Prostate gland (tissue), 2 donors: ENCODE data around the gene TMEM117. TPM values are rescaled to one million over a fixed set of nuclear protein-coding genes. Genes with fewer than 3 reads are reported as not detected.
"Not testable (repeated sequence)": the region's sequence is repeated elsewhere in the genome, so short reads cannot be mapped to it uniquely, and the experiment has no call there.

Source experiments
- DNase-seq: peaks from one replicate; pipeline ENCODE4 v3.0.0-alpha.2; 2019; ENCODE audit warnings: low spot score
- H3K27ac ChIP-seq, 2 donors: fragments of 200-600 bp; sonication (generic); 2 replicates each; pipeline ENCODE4 v1.5.1; 2017 to 2019
- H3K27me3 ChIP-seq: fragments of 200-600 bp; sonication (generic); replicated peaks from 2 replicates; pipeline ENCODE4 v1.5.1; 2019; ENCODE audit not compliant: insufficient read depth
- H3K36me3 ChIP-seq, 2 donors: fragments of 200-600 bp; sonication (generic); 1 replicate in 1 of 2; 2 replicates in 1 of 2; pipeline versions ENCODE4 v1.5.1 to v1.8.1; 2017 to 2019
- H3K4me1 ChIP-seq: fragments of 200-600 bp; sonication (generic); replicated peaks from 2 replicates; pipeline ENCODE4 v1.5.1; 2019
- H3K4me3 ChIP-seq, 2 donors: fragments of 200-600 bp; sonication (generic); 2 replicates each; pipeline ENCODE4 v1.5.1; 2017 to 2019
- H3K9me3 ChIP-seq: fragments of 200-600 bp; sonication (generic); 2 replicates; pipeline ENCODE4 v1.5.1; 2017
- CTCF ChIP-seq, 4 experiments: fragments of 200-600 bp in 2 of 4; fragments of 450-650 bp in 2 of 4; sonication (generic) in 2 of 4; IDR thresholded peaks; 1 replicate in 3 of 4; 2 replicates in 1 of 4; pipeline ENCODE4 v1.5.1; 2016 to 2019; ENCODE audit warnings: antibody characterized with exemption in 4 of 4, mild to moderate bottlenecking in 2 of 4, moderate library complexity in 2 of 4
- POLR2A ChIP-seq: fragments of 450-650 bp; IDR thresholded peaks from one replicate; pipeline ENCODE4 v1.6.1; 2016; ENCODE audit warnings: antibody characterized with exemption, mild to moderate bottlenecking
- POLR2AphosphoS5 ChIP-seq: sonication (generic); formaldehyde crosslinking; IDR thresholded peaks from one replicate; pipeline ENCODE4 v1.6.1; 2017; ENCODE audit warnings: antibody characterized with exemption
- WGBS: methylation state at CpG from one replicate; pipeline ENCODE4 v1.1.5; 2018; 5-methylcytosine and 5-hydroxymethylcytosine counted together
- intact Hi-C: fragments of 100-400 bp; cut with DNase I; formaldehyde crosslinking; loops from one replicate; pipeline ENCODE4 v1.14.2; 2022
- total RNA-seq, 2 donors: library from RNA; depleted of rRNA; stranded (reverse); fragments of >200 nt; gene quantifications; one replicate each; pipeline ENCODE4 v1.1.0, GENCODE V29; 2016

The TMEM117 gene
- total RNA-seq, 2 donors from 2014 or later = 15.5 to 26.5 TPM

GRCh38 chr12:44240186-44240585, 404.3 kb downstream of the TMEM117 start:
- no peak overlapping the region for H3K4me3 ChIP-seq
- H3K27ac ChIP-seq = no peak overlapping the region
- intact Hi-C loops = no loop called here
- no peaks in the 10 kb centered on the region for H3K9me3 ChIP-seq
- H3K27me3 ChIP-seq = no peaks in the 10 kb centered on the region
- H3K36me3 ChIP-seq = no peaks in the 10 kb centered on the region
- 86% methylated on average over 2 of the region's 2 CpGs for WGBS
- no peak for TF ChIP-seq POLR2A
- DNase-seq = no peak
- no peaks in the 10 kb centered on the region for H3K4me1 ChIP-seq

GRCh38 chr12:44245932-44246331, 410.1 kb downstream of the TMEM117 start:
- 94% methylated on average over 2 of the region's 2 CpGs for WGBS
- Histone ChIP-seq H3K9me3 (no peaks in the 10 kb centered on the region), H3K27me3 (no peaks in the 10 kb centered on the region), H3K27ac (no peak overlapping the region), H3K4me1 (no peaks in the 10 kb centered on the region), H3K4me3 (no peak overlapping the region), H3K36me3 (no peaks in the 10 kb centered on the region)
- no peak for TF ChIP-seq POLR2A
- TF ChIP-seq POLR2AphosphoS5 = no peak
- TF ChIP-seq CTCF (IDR thresholded peaks at IDR 0.05) = no peak
- DNase-seq = no peak
- intact Hi-C loops = no loop called here

GRCh38 chr12:44246482-44247105, 410.7 kb downstream of the TMEM117 start:
- H3K4me1 ChIP-seq = no peaks in the 10 kb centered on the region
- DNase-seq = no peak
- H3K4me3 ChIP-seq = no peak overlapping the region
- no peaks in the 10 kb centered on the region for H3K9me3 ChIP-seq
- no peak overlapping the region for H3K27ac ChIP-seq
- intact Hi-C loops = no loop called here
- 47% methylated on average over 3 of the region's 3 CpGs for WGBS
- TF ChIP-seq CTCF (IDR thresholded peaks at IDR 0.05) = no peak
- TF ChIP-seq POLR2A = no peak
- TF ChIP-seq POLR2AphosphoS5 = no peak
- no peaks in the 10 kb centered on the region for H3K27me3 ChIP-seq
- no peaks in the 10 kb centered on the region for H3K36me3 ChIP-seq

- Histone ChIP-seq H3K4me1 (no peaks in the 10 kb centered on the region), H3K27ac (no peak overlapping the region), H3K27me3 (no peaks in the 10 kb centered on the region), H3K4me3 (no peak overlapping the region), H3K36me3 (no peaks in the 10 kb centered on the region), H3K9me3 (no peaks in the 10 kb centered on the region)
- intact Hi-C loops = no loop called here
- TF ChIP-seq POLR2AphosphoS5 (no peak), POLR2A (no peak), CTCF (IDR thresholded peaks at IDR 0.05) (no peak)
- 71% methylated on average over 4 of the region's 4 CpGs for WGBS
- no peak for DNase-seq
Observed at GRCh38 chr12:44247588-44247987, 411.7 kb downstream of the TMEM117 start.

GRCh38 chr12:44248436-44248835, 412.6 kb downstream of the TMEM117 start:
- intact Hi-C loops = no loop called here
- H3K27ac ChIP-seq = no peak overlapping the region
- TF ChIP-seq POLR2AphosphoS5 = no peak
- no peak for TF ChIP-seq POLR2A
- TF ChIP-seq CTCF (IDR thresholded peaks at IDR 0.05) = no peak
- H3K27me3 ChIP-seq = no peaks in the 10 kb centered on the region
- WGBS = 98% methylated on average over 4 of the region's 4 CpGs
- H3K4me3 ChIP-seq = no peak overlapping the region
- H3K9me3 ChIP-seq = no peaks in the 10 kb centered on the region
- DNase-seq = no peak
- no peaks in the 10 kb centered on the region for H3K36me3 ChIP-seq
- H3K4me1 ChIP-seq = no peaks in the 10 kb centered on the region

- H3K4me1 ChIP-seq, H3K9me3 ChIP-seq, H3K36me3 ChIP-seq, DNase-seq, H3K27me3 ChIP-seq, H3K27ac ChIP-seq, intact Hi-C loops, H3K4me3 ChIP-seq: not testable (repeated sequence)
- WGBS = 100% methylated on average over 1 of the region's 1 CpG
Observed at GRCh38 chr12:44250440-44250839, 414.6 kb downstream of the TMEM117 start.
